HG03565 (cell line): ENCODE data around the gene TBATA.

Experiments used
- ATAC-seq: cut with Tn5 transposase; IDR thresholded peaks from one replicate; pipeline ENCODE4 v1.9.1; 2021; ENCODE audit warnings: mild to moderate bottlenecking, moderate library complexity; ENCODE audit not compliant: unreplicated experiment

The TBATA gene

DNA sequence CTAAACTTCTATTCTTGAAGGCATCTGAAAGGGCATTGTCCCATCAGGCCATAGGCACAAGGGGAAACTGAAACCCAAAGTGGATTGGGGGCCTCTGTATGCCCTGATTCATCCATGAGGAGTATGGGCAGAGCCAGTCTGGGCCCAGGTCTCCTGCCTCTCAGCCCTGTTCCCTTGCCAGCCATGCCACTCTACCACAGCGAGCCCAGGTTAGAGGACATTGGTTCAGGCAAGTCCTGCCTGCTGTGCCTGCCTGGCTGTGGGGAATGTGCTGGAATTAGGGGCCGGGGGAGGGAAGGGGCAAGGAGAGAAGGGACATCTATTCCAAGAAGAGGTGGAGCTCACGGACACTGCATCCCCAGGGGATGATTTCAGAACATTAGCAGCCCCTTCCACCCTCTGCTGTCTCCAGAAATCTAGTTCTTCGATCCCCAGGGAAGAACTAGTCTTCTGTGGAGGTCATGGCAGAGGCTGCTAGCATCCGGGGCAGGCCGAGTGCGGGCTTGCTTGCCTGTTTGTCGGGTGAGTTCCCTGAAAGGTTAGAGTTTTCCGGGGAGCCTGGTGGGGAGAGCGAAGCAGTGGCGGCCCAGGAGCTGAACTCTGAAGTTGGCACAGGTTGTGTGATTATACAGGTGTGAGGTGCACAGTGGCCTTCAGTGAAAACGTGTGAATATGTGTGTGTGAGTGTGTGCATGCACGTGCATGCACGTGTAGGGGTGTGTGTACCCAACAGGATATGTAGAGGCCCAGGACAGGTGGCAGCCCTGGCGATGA, 37.8 kb downstream of the TBATA start:
- ATAC-seq = no peak

DNA sequence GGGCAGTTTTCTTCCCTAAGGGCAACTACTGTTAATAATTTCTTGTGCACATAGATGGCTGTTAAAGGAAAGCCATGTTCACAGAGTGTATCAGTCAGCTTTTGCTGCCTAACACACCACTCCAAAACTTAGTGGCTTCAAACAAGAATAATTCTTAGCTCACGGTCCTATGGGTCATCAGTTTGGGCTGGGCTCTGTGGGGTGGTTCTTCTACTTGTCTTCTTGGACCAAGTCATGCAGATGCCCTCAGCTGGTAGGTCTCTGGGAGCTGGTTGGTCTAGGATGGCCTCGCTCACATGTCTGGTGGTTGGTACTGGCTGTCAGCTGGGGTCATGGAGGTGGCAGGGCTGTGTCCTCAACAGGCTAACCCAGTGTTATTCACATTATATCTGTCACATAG, 39.6 kb downstream of the TBATA start:
- ATAC-seq = no peak

DNA sequence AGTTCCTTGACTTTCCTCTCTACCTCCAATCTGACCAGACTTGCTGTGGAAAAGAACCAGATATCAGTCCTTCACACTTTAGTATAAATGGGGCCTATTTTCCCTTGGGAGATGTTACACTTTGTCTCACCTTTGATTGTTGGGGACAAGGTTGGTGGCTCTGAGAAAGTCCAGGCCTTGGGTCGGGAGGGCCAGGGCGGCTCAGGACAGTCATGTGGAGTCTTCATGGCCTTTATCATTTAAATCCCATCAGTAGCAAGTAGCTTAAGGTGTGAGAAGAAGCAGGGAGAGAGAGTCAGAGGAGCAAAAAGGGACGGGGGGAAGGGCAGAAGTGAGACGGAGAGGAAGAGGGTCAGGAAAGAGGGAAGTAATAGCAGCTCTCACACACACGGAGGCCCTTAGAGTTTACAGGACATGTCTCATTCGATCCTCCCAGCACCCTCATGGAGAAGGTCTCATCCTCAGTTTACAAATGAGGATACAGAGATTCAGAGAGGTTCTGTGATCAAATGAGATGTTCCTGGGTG, 40.5 kb downstream of the TBATA start:
- ATAC-seq = no peak

DNA sequence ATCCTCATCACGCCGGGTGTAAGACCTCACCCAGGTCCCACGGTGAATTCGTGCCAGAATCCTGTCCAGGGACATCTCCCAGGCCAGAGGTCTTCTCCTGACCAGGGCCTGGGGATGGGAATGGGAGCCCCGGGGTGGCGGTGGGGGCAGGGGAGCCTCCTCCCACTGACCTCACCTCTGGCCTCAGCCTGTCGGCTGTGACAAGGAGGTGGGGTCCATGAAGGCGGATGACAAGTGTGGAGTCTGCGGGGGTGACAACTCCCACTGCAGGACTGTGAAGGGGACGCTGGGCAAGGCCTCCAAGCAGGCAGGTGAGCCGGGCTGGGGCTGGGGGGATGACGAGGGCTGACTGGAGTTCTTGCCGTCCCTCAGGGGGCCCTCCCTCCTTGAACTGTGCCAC, 41.3 kb downstream of the TBATA start:
- ATAC-seq = no peak

DNA sequence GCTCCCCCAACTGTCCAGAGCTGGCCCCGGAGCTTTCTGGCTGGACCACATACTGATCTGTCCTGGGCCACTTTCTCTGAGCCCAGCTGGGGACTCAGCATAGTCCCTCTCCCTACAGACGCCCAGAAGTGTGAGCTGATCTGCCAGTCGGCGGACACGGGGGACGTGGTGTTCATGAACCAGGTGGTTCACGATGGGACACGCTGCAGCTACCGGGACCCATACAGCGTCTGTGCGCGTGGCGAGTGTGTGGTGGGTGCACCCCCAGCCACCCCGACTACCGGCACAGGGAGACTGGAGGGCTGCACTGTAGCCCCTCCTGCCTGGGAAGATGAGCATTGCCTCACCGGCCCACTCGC, 41.8 kb downstream of the TBATA start:
- no peak for ATAC-seq

DNA sequence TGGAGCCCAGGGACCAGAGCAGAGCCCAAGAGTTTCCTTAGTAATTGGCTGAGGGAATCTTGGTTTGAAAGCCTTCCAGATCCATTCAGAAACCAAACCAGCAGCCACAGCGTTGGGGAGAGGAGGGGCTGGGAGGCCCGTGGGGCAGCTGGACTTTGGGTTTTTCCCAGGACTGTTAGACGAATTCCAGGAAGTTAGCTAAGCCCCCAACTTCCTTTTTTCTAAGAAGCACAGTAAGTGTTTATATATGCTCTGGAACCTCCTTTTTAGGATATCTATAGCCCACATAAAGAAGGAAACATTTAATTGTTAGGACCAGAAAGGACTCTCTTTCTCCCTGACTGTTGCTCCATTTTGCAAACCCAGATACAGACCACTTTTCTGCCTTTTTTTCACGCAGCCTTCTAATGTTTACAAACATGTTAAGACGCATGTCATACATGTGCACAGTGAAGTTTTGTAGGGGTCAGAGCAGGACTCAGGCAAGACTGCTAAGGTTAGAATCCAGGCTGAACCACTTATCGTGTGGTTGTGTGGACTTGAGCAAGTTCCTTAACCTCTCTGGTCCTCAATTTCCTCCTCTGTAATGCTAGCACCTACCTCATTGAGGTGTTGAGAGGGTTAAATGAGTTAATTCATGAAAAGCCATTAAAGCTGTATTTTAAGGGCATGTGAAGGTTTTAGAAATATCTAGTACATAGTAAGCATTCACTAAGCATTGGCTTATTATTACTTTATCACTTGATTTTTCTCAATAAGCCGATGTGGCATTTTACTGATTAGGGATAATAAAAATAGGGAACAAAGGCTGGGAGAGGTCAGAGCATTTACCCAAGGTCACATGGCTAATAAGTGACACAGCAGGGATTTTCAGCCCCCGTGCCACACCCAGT, 42.4 kb downstream of the TBATA start:
- no peak for ATAC-seq

DNA sequence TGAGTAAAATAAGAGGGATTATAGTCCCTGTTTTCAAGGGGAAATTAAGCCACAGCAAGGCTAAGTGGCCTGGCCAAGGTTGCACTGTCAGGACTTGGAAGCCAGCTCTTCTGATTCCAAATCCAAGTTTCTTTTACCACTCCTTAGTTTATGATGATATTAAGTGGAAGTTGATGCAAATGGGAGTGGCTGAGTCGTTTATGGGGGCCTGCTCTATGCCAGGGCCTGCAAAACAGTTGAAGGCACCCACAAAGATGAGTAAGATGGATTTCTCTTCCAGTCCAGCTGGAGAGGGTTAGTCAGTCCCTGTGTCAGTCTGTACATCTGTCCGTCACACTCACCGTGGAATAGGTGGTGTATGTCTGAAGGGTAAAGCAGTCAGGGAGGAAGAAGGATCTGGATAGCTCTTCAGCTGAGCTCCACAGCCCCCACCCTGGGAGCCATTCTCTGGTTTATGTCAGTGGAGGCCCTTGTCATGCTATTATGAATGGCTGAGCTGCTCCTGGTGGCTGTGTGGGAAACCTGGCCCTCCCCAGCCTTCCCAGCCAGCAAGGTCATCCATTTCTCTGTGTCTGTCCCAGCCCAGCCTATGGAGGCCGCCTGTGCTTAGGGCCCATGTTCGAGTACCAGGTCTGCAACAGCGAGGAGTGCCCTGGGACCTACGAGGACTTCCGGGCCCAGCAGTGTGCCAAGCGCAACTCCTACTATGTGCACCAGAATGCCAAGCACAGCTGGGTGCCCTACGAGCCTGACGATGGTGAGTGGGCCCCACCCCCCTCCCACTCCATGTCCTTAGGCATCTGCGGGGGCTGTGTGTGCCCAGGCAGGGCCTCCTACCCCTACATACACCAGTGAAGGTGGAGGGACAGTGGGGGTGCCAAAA, 44.5 kb downstream of the TBATA start:
- no peak for ATAC-seq

DNA sequence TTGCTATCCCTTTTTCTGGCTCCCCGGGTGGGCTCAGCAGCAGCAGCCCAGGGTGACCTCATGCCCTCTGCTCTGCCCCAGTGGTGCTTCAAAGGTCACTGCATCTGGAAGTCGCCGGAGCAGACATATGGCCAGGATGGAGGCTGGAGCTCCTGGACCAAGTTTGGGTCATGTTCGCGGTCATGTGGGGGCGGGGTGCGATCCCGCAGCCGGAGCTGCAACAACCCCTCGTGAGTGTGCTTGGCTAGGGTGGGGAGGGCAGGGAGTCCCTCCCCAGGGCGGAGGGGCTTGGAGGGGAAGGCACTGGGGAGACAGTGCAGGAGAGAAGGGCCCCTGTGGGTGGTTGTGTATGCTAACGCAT, 46.4 kb downstream of the TBATA start:
- ATAC-seq = no peak

DNA sequence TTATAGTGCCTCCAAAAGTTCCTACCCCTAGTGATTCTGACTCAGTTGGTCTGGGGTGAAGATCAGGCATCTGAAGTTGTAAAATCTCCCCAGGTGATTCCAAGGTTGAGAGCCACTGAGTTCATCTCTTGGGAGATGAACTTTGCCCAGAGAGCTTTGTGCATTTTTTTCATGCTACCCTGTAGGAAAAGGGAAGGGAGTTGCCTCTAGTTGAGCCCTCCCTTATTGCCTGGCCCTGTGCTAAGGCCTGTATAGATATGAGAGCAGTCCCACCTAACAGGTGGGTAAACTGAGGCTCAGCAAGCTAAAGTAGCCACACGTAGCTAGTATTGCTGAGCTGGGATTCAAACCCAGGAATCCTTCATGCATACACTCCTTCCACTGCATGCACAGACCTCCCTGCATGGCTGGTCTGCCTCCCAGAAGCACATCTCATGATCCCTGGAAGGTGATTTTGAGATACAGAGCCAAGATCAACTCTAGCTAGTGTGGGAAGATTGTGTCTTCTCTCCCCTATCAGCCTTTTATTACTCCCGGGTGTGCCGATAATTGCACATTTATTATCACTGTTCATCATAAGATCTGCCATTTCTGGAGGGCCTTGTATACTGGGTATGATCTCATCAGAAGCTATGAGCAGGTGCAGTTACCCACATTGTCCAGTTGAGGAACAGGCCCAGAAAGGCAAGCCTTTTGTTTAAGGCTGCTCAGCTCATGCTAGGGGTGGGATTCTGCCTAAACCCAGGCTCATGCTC, 47.0 kb downstream of the TBATA start:
- ATAC-seq = no peak

DNA sequence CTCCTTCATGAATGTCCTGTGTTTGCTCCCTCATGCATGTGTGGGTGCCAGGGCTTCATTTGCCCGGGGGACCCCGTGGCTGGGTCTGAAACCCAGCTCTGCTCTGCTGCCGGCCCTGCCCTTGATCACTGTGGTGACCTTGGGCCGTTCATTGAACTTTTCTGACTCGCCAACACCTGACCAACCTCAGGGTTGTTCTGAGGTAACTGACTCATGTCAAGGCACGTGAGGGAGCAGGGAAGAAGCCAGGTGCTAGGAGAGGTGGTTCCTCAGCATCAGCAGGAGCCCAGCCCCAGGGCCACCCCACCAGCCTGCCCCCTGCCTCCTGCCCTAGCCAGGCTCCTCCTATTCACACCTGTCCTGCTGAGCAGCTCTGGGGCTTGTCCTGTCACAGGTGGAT, 47.9 kb downstream of the TBATA start:
- ATAC-seq = no peak

DNA sequence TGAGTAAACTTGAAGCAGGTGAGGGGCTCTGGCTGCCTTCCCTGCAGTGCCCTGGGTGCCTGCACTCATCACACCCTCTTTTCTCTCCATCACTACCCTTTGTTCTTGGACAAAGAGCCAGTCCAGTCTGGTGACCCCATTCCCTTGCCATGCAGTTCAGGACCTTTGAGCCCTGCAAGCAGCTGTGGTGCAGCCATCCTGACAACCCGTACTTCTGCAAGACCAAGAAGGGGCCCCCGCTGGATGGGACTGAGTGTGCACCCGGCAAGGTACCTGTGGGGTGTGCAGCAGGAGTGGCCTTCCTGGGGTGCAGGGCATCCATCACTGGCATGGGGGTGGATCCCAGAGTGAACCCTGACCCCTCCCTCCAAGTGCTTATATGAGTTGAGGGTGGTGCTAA, 48.7 kb downstream of the TBATA start:
- no peak for ATAC-seq

DNA sequence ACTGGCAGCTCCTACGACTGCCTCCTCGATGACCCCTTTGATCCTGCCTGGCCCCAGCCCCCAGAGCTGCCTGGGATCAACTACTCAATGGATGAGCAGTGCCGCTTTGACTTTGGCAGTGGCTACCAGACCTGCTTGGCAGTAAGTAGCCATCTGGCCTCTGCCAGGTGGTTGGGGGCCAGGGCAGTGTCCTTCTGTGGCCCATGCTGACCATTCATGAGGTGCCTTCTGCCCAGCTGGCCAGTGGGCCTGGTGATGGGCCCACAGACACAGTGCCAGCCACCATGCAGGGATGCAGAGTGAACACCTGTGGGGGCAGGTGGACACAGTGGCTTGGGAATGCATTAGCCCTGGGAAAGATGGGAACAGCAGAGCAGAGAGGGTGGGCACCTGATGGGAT, 50.0 kb downstream of the TBATA start:
- no peak for ATAC-seq

DNA sequence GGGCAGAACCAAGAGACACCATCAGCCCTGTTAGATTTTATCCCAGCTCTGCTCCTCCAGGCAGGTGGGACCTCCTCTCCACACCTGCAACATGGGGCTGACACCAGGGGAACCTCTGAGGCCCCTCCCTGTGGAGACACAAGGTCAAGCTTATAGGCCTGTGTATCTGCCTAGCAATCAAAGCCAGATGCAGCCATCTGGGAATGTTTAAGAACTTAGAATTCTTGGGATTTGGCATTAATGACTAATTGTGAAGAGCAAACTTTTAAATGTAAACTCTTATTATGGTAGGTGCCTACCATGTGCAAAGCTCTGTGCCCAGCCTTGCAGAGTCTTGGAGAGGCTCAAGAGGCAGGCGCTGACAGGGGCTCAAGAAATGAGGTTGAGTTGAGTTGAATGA, 52.1 kb downstream of the TBATA start:
- no peak for ATAC-seq

DNA sequence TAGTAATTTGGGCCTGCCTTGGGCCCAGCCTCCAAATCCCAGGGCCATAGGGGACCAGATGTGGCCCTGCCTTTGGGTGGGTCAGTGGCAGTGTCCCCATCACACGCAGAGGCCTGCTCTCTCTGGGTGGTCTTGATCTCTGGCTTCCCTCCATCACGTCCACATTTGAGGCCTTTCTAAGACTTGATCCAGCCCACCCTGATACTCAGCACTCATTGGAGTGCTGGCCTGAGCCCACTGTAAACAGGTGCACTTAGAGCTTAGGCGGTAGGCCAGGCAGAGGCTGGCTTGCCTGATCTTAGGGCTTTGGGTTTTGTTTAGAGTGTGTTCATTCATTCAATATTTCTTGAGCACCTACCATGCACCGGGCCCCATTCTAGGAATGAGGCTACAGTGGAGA, 52.6 kb downstream of the TBATA start:
- no peak for ATAC-seq

DNA sequence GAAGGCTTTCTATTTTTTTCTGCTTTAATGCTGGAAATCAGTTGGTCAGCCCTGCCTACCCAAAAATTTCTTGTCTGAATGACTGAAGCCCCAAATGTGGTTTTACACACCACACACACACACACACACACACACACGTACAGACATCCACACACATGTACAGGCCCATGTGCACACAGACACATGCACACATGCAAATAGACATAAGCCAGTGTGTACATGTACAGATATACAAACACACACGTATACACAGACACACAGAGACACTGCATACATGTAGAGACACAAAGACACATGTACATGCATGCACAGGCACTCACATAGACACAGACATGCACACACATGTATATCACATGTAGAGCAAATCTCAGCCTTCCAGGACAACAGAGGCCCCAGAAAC, 54.2 kb downstream of the TBATA start:
- no peak for ATAC-seq

DNA sequence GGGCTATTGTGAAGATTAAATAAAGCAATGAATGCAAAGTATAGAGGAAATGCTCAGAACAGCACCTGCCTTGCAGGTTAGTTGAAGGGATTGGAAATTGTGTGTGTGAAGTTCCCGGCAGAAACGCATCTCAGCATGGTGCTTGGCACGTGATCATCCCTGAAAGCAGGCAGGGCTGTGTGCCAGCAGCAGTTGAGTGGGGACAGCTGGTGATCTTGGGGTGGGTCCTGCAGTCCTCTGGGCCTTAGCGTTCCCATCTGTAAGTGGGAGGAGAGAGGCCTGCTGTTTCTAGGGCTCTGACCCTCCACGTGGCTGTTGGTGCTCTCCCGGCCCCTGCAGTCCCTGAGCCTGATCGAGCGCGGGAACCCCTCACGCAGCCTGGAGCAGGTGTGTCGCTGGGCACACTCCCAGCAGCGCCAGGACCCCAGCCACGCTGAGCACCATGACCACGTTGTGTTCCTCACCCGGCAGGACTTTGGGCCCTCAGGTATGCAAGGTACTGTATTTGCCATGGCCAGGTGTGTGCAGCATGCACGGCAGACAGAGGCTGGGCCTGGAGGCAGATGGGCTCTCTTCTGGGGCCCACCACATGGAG, 55.3 kb downstream of the TBATA start:
- ATAC-seq = no peak

DNA sequence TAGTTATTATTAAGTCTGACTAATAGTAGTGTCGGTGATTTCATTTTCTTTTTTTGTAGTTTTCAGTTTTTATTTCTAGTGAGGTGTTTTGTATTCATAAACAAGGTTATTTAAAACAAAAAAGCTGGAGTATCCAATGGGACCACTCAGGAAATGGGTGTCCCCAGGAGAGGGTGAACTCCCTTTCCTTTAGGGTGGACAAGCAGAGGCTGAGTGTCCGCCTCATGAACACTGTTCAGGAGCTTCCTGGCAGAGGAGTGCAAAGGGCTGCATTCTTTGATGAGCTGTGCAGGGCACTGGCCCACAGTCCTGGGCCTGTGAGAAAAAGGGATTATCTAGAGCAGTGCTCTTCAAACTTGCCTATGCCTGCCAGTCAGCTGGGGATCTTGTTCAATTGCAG, 56.8 kb downstream of the TBATA start:
- no peak for ATAC-seq

DNA sequence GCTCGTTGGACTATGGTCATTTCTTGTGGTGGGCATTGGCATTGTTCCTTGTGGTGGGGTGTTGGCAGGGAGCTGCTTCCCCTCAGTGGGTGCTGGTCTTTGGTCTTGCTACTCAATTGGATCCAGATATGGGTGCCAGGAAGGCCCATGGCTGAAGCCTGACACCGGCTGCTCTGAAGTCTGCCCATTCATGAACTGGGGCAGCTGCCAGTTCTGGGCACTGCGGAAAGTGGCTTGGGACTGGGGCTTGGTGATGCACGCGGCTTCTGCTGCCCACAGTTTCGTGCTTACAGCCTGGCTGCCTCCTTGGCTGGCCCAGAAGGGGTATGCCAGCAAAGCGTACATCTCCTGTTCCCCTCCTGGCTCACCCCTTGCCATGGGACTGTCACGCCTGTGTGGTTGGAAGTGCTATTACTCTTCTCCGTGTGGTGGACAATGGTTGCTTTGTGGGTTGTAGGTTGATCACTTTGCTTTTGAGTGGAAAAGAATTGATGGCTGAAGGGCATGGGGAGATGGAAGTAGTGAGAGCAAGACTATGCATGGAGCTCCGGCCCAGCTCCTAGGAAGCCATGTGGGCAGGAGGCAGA, 58.2 kb downstream of the TBATA start:
- ATAC-seq = no peak

DNA sequence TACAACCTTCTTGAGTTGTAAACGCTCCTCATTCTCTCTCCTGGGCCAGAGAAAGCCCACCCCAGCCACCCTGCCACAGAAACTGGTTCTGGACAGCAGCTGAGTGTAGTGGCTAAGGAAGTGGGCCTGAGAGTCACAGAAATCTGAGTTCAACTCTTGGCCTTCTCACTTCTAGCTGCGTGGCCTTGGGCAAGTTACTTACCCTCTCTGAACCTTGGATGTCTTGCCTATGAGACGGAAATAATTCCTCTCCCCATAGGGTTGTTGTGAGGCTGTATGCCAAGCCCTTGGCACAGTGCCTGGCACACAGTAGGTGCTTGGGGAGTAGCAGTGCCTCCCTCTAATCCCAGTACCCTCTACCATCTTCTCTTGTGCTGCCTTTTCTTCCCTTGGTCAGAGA, 61.4 kb downstream of the TBATA start:
- no peak for ATAC-seq
